OCI-LY1 (cell line): Measurements from ENCODE around the gene FXYD1.

Source experiments
- H2AFZ ChIP-seq: fragments of 200-600 bp; sonication (generic), shearing (Covaris generic); 2 replicates; pipeline ENCODE4 v1.6.0; 2014; ENCODE audit warnings: antibody characterized with exemption, mild to moderate bottlenecking, low read length
- H3F3A ChIP-seq: fragments of 200-600 bp; sonication (generic), shearing (Covaris generic); 2 replicates; pipeline ENCODE4 v1.6.0; 2014; ENCODE audit warnings: mild to moderate bottlenecking, antibody characterized with exemption, low read length, moderate library complexity; ENCODE audit not compliant: insufficient read depth
- H3K27ac ChIP-seq: fragments of 200-600 bp; sonication (generic); 2 replicates; pipeline ENCODE4 v1.5.1; 2014; ENCODE audit warnings: low read length, mixed run types, mild to moderate bottlenecking, low read depth; ENCODE audit not compliant: poor library complexity, severe bottlenecking
- H3K27me3 ChIP-seq: fragments of 200-600 bp; sonication (generic); 2 replicates; pipeline ENCODE4 v1.6.0; 2014; ENCODE audit warnings: antibody characterized with exemption, mild to moderate bottlenecking, low read length, moderate library complexity; ENCODE audit not compliant: insufficient read depth
- H3K36me3 ChIP-seq: fragments of 200-600 bp; sonication (generic); 2 replicates; pipeline ENCODE4 v1.6.1; 2014; ENCODE audit warnings: mild to moderate bottlenecking, antibody characterized with exemption, low read length, moderate library complexity, mixed read lengths; ENCODE audit not compliant: insufficient read depth
- H3K4me1 ChIP-seq: fragments of 200-600 bp; sonication (generic); 2 replicates; pipeline ENCODE4 v1.5.1; 2014; ENCODE audit warnings: mild to moderate bottlenecking, low read length, moderate library complexity; ENCODE audit not compliant: insufficient read depth, severe bottlenecking
- H3K4me2 ChIP-seq: fragments of 200-600 bp; sonication (generic), shearing (Covaris generic); 2 replicates; pipeline ENCODE4 v1.6.1; 2014; ENCODE audit warnings: low read length
- H3K4me3 ChIP-seq: fragments of 200-600 bp; sonication (generic); 2 replicates; pipeline ENCODE4 v1.5.1; 2014; ENCODE audit warnings: low read length, low read depth, mild to moderate bottlenecking, mixed read lengths; ENCODE audit not compliant: poor library complexity, severe bottlenecking
- H3K79me2 ChIP-seq: fragments of 200-600 bp; shearing (Covaris generic); 2 replicates; pipeline ENCODE4 v1.6.1; 2016; ENCODE audit warnings: mixed run types, low read length, mixed read lengths; ENCODE audit not compliant: insufficient read depth
- H3K9ac ChIP-seq: fragments of 200-600 bp; sonication (generic), shearing (Covaris generic); 2 replicates; pipeline ENCODE4 v1.6.1; 2014; ENCODE audit warnings: mild to moderate bottlenecking, low read length, mixed read lengths
- H3K9me2 ChIP-seq: fragments of 200-600 bp; sonication (generic), shearing (Covaris generic); 2 replicates; pipeline ENCODE4 v1.6.1; 2014; ENCODE audit warnings: low read depth, mild to moderate bottlenecking, low read length, mixed read lengths
- H3K9me3 ChIP-seq: fragments of 200-600 bp; shearing (Covaris generic); 2 replicates; pipeline ENCODE4 v1.6.1; 2014; ENCODE audit warnings: low read length, mixed read lengths
- H4K20me1 ChIP-seq: fragments of 200-600 bp; sonication (generic), shearing (Covaris generic); 2 replicates; pipeline ENCODE4 v1.6.0; 2016; ENCODE audit warnings: mild to moderate bottlenecking, low read length; ENCODE audit not compliant: insufficient read depth
- EZH2 ChIP-seq: fragments of 200-600 bp; sonication (generic), shearing (Covaris generic); IDR thresholded peaks from 2 replicates; pipeline ENCODE4 v1.8.0; 2017; ENCODE audit warnings: borderline replicate concordance, mixed run types, mild to moderate bottlenecking, antibody characterized with exemption, low read length, moderate library complexity, mixed read lengths
- TF ChIP-seq, protein P1 (sequence below): fragments of 200-600 bp; sonication (generic), shearing (Covaris generic); IDR thresholded peaks from 2 replicates; pipeline ENCODE4 v1.5.1; 2017; ENCODE audit warnings: mild to moderate bottlenecking, antibody characterized with exemption, low read length, moderate library complexity, mixed read lengths

The FXYD1 gene

DNA sequence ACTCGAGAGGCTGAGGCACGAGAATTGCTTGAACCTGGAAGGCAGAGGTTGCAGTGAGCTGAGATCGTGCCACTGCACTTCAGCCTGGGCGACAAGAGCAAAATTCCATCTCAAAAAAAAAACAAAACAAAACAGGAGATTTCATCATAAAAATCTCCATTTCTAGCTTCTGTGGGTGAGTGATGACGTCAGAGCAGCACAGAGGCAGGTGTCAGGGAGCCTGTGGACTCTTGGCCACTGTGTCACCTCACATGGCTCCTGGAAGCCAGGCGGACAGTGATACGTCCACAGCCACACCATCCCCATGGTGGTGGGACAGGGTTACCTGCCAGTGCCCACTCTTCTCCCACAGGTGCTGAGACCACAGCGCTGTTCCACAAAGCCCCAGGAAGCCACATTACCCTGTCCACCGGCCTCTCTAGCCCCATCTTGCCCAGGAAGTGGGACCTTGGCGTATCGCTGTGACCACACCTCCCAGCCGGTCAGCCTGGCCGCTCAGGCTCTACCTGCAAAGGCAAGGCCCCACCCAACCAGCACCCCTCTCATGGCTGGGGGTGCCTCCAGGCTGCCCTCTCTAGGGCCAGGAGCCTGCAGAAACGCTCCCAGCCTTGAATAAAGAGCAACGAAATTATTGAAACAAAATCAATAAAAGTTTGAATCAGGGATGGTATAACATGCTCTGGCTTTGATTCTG lies 25.5 kb upstream of the FXYD1 start:
- no peaks in the 10 kb centered on the region for H3K4me1 ChIP-seq

DNA sequence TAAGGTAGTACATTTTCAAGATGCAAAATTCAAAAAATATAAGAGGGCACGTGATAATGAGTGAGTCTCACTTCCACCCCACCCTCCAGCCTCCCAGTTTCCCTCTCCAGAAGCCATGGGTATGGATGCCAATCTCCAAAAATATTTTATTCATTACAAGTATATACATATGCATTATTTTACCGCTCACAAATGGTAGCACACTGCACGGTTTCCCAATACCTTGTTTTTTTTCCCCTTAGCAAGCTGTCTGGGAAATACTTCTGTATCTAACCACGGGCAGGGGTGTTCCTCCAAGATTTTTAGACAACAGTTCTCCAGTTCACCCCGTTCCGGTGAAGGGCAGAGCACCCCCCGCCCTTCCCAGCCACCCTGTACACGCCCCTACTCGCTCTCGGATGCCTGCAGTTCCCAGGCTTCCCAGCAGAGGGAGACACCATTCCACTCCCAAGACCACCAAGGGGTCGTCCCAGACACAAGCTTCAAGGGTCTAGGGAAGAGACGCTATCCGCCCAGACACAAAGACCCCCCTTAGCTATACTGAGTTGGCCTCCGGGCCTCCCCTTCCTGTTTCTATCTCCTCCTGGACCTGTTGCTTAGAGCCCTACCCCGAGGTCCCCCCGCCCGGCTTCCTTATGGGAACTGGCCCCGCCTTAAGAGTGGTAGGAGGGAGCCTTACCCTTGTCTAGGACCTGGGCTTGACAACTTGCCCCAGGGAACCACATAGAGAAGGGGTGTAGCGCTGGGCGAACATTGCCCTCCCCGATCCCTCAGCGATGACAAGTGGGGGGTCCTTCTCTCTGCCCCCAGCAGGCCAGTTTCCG lies 24.1 kb upstream of the FXYD1 start:
- Histone ChIP-seq H3K9me2 (no peaks in the 10 kb centered on the region), H3K9me3 (no peaks in the 10 kb centered on the region), H3K79me2 (no peaks in the 10 kb centered on the region), H3K4me3 (no peak overlapping the region), H4K20me1 (no peaks in the 10 kb centered on the region), H3K4me1 (no peaks in the 10 kb centered on the region), H3K27ac (no peak overlapping the region), H3K36me3 (no peaks in the 10 kb centered on the region), H3F3A (no peaks in the 10 kb centered on the region), H3K9ac (no peak overlapping the region), H3K4me2 (peak overlapping the region; percentile 31; the same call in 1 of the 2 replicates), H3K27me3 (no peaks in the 10 kb centered on the region; the same call in 1 of the 2 replicates), H2AFZ (no peak overlapping the region)
- TF ChIP-seq, protein P1, sequence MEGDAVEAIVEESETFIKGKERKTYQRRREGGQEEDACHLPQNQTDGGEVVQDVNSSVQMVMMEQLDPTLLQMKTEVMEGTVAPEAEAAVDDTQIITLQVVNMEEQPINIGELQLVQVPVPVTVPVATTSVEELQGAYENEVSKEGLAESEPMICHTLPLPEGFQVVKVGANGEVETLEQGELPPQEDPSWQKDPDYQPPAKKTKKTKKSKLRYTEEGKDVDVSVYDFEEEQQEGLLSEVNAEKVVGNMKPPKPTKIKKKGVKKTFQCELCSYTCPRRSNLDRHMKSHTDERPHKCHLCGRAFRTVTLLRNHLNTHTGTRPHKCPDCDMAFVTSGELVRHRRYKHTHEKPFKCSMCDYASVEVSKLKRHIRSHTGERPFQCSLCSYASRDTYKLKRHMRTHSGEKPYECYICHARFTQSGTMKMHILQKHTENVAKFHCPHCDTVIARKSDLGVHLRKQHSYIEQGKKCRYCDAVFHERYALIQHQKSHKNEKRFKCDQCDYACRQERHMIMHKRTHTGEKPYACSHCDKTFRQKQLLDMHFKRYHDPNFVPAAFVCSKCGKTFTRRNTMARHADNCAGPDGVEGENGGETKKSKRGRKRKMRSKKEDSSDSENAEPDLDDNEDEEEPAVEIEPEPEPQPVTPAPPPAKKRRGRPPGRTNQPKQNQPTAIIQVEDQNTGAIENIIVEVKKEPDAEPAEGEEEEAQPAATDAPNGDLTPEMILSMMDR: peak; percentile 95
- no peak for TF ChIP-seq EZH2

More for the DNA sequence above, 25.5 kb upstream of the FXYD1 start:
- Histone ChIP-seq H3K4me2 (no peak overlapping the region), H3K36me3 (no peaks in the 10 kb centered on the region), H3K27me3 (no peaks in the 10 kb centered on the region; the same call in 1 of the 2 replicates), H3K9ac (no peak overlapping the region), H3F3A (no peaks in the 10 kb centered on the region), H3K27ac (no peak overlapping the region), H3K9me3 (no peaks in the 10 kb centered on the region), H3K4me3 (no peak overlapping the region), H4K20me1 (no peaks in the 10 kb centered on the region), H3K79me2 (no peaks in the 10 kb centered on the region), H2AFZ (no peak overlapping the region), H3K9me2 (no peaks in the 10 kb centered on the region)
- no peak for TF ChIP-seq EZH2
- TF ChIP-seq, protein P1: no peak

- Histone ChIP-seq H3K4me3 (no peak within 1 kb of the TSS), H3K79me2 (no peaks in the 10 kb centered on the region), H3K36me3 (no peaks in the 10 kb centered on the region), H2AFZ (no peak within 1 kb of the TSS), H3K4me2 (peak within 1 kb of the TSS; percentile 31; the same call in 1 of the 2 replicates), H3K9me2 (no peaks in the 10 kb centered on the region), H3K27ac (no peak within 1 kb of the TSS), H3K9ac (no peak within 1 kb of the TSS), H4K20me1 (no peaks in the 10 kb centered on the region), H3F3A (no peaks in the 10 kb centered on the region), H3K27me3 (no peaks in the 10 kb centered on the region; the same call in 1 of the 2 replicates), H3K4me1 (no peaks in the 10 kb centered on the region), H3K9me3 (no peaks in the 10 kb centered on the region)
- TF ChIP-seq, protein P1: no peak
- TF ChIP-seq EZH2: no peak
Measured at GRCh38 chr19:35115177-35115951, 23.3 kb upstream of the FXYD1 start, which contains the start of gene FXYD3. FXYD3 (plus strand) TSS chr19:35115823; CDS start chr19:35119377, 3,554 bp downstream.
